Vagina (tissue), 2 donors: ENCODE results near the gene KCNE1.

Experiments used
- POLR2A ChIP-seq, 2 donors: fragments of 450-650 bp; IDR thresholded peaks; one replicate each; pipeline ENCODE4 v1.6.1; 2017; ENCODE audit warnings: antibody characterized with exemption in 2 of 2, mild to moderate bottlenecking in 2 of 2, moderate library complexity in 2 of 2
- POLR2AphosphoS5 ChIP-seq, 2 donors: sonication (generic); formaldehyde crosslinking; IDR thresholded peaks; one replicate each; pipeline ENCODE4 v1.9.0; 2017; ENCODE audit warnings: antibody characterized with exemption in 2 of 2, mild to moderate bottlenecking in 2 of 2, low read depth in 1 of 2; ENCODE audit not compliant: insufficient read depth in 1 of 2
- TF ChIP-seq, protein P1 (sequence below), 3 experiments: fragments of 450-650 bp in 2 of 3; fragments of 200-600 bp in 1 of 3; sonication (generic) in 1 of 3; IDR thresholded peaks; one replicate each; pipeline ENCODE4 v1.5.1; 2017 to 2019; ENCODE audit warnings: antibody characterized with exemption in 3 of 3, mild to moderate bottlenecking in 2 of 3, moderate library complexity in 2 of 3

DNA sequence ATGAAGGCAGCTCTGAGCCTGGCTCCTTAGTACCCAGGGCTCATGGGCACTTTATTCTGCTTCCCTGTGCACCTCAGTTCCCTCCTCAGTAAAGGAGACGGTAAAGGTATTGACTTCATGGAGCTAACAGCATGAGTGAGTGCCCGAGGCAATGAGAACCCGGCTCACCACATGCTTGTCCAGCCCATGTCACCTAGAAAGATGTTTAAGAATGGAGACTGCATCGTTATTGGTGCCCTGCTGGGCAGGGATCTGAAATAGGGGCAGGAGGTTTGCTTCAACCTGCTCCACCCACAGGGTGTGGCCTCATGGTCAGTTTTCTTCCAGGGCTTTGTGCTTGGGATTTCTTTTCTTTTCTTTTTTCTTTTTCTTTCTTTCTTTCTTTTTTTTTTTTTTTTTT lies 7.0 kb upstream of the KCNE1 start:
- TF ChIP-seq, protein P1, sequence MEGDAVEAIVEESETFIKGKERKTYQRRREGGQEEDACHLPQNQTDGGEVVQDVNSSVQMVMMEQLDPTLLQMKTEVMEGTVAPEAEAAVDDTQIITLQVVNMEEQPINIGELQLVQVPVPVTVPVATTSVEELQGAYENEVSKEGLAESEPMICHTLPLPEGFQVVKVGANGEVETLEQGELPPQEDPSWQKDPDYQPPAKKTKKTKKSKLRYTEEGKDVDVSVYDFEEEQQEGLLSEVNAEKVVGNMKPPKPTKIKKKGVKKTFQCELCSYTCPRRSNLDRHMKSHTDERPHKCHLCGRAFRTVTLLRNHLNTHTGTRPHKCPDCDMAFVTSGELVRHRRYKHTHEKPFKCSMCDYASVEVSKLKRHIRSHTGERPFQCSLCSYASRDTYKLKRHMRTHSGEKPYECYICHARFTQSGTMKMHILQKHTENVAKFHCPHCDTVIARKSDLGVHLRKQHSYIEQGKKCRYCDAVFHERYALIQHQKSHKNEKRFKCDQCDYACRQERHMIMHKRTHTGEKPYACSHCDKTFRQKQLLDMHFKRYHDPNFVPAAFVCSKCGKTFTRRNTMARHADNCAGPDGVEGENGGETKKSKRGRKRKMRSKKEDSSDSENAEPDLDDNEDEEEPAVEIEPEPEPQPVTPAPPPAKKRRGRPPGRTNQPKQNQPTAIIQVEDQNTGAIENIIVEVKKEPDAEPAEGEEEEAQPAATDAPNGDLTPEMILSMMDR (IDR thresholded peaks at IDR 0.05), result no peak
- TF ChIP-seq POLR2AphosphoS5 (IDR thresholded peaks at IDR 0.05; ENCODE audit: insufficient read depth in 1 of 2, low read depth in 1 of 2), result no peak
- TF ChIP-seq POLR2A (IDR thresholded peaks at IDR 0.05), result no peak
